T-helper 1 cell (primary cell): ENCODE data around the gene MEI4.
"Not testable (repeated sequence)": the region's sequence is repeated elsewhere in the genome, so short reads cannot be mapped to it uniquely, and the experiment has no call there.

Source experiments
- DNase-seq, 5 donors: peaks; one replicate each; pipeline ENCODE4 v3.0.0-alpha.2; 2012 to 2020

Gene MEI4

DNA sequence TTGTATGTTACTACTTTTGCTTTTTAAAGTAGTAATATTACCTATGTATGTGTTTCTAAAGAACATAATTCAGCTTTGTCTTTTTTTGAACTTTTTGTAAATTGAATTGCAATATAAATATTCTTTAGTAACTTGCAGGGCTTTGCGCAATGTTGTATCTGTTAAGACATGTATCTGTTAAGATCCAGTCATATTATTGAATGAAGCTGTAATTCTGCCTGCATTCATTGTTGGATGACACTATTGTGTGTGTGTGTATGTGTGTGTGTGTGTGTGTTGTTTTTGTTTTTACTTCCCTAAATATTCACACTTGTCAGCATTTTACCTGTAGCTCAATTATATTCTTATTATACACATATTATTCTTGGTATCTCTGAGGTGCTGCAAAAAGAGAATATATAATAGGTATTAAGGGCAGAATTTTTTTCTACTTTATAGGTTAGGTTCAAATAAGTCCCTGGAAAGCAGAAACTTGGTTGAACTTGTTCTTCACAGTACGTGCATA, 164.0 kb downstream of the MEI4 start:
- no peak for DNase-seq

DNA sequence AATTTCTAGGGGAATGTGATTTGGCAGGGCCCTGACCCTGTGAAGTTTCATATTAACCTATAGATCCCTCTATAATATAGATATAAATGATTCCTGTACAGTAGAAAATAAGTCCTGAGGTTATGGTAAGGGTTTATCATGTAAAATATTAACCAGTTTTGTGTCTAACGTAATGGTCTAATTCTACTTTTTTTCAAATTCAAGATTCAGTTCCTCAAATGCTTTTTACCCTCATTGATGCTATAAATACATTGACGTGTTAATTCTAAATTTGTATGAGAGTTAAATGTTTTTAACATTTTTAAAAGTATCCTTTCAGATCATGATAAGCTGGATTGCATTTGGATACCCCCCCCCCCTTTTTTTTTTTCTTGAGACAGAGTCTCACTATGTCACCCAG, 169.4 kb downstream of the MEI4 start:
- no peak for DNase-seq

DNA sequence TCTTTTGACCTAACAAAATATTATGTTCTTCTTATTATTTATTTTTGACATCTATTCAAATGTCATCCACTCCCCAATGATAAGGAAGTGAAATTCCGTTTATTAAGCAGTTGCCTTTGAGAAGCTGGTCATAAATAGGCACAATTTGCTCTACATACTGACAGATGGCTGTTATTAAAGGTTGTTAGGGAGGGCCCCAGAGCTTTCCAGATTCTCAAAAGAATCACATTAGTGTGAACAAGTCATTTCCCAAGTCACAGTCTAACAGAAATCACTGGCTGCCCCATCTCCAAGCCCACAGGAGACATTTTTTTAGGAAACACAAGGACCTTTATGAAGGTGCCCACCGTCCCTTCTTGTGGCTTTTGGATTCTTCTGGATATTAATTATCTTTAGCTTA, 172.4 kb downstream of the MEI4 start:
- DNase-seq, result no peak

DNA sequence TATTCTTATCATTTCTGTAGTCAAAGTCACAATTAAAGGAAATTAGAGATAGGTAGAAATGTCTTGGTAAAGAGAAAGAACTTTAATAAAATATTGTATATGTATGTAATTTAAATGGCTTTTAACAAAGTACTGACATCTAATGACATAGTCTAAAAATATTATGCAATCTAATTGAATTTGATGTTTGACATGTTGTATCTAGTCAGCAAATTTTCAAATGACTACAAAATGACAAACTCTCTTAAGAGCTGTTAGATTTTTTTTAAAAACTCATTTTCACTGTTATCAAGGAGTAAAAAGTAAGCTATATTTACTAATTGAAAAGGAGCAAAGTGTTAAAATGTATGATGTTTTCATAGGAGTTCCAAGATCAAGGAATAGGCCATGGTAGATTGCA, 176.9 kb downstream of the MEI4 start:
- no peak for DNase-seq

DNA sequence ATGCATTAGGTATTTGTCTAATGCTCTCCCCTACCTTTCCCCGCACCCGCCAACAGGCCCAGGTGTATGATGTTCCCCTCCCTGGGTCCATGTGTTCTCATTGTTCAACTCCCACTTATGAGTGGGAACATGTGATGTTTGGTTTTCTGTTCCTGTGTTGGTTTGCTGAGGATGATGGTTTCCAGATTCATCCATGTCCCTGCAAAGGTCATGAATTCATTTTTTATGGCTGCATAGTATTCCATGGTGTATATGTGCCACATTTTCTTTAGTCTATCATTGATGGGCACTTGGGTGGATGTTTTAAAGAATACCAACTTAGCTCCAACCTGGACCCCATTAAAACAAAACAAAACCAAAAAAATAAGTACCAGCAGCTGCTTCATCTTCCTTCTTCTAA, 180.9 kb downstream of the MEI4 start:
- not testable (repeated sequence) for DNase-seq

DNA sequence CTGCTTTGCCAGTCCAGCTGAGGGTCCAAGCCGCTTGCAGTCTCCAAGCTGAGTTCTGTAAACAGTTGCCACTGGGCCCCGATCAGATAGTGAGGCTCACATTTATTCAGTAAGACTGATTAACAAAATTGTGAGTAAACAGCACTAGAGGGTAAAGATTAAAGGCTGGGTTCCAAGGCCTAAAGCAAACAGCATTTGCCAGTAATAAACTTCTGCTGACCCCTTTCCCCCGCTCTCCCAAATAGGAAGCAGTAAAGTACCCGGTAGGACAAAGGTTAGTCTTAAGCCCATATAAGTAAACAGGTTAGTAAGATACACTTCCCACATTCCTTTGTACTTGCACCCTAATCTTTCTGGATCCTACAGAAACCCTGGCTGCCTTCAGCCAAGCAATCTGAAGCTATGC, 181.8 kb downstream of the MEI4 start:
- DNase-seq, result no peak

DNA sequence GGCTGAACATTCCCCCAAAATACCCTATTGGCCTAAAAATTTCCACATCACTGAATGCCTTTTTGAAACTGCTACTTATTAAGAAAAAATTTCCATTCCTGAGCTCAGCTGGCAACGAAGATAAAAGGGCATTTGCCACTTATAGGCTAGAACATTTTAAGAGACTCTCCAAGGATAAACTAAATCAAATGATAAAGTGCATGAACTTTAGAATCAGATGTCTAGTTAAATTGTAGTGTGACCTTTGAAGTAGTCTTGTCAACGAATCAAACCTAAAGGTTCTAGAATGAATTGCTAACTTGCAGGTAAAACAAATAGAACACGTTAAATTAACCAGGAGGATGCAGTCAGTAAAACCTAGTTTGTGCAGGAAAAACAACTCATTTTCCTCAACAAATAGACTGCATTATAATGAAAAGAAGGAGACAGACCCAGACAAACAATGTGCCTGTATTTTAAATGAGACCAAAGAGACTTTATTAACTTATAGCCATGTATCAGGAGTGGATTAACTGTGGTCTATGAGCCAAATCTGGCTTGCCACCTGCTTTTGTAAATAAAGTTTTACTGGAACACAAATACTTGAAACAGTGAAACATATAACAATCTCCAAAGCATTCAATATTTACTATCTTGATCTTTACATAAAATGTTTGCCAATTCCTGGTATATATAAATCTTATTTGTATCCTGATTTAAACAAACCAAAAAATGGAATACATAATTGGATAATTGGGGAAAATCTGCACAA, 184.4 kb downstream of the MEI4 start:
- no peak for DNase-seq

DNA sequence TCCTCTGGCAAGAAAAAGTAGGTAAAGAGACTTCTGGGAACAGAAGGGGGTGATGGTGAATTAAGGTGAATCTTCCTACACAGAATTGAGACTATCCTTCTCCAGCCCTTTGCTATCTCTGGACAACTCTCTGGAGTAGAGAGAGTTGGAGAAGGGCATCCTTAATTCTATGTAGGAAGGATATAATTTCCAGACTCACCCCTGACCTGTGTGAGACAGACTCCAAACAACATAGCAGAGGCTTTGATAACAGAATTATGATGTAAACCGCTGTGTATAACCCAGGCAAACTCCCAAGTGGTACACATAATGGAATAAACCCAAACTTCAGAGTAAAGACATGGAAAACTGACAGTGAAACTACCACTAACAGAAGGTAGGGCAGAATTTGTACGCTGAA, 186.5 kb downstream of the MEI4 start:
- no peak for DNase-seq

DNA sequence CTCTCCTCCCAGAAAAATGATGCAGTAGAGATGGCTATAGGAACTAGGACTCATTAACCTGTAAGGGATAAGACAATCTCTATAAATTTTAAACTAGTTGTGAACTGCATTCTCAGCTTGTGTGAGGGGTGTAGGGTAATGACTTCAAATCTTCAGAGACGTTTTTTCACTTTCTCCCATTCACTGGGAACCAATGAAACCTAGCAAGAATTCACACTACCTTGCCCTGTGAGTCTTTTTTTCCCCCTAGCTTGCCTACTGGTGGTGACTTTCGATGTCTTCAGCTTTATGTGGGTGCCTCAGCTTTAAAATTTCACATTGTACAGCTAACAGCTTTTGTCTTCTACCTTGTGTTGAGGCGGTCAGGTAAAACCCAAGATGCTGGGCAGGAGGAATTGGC, 192.0 kb downstream of the MEI4 start:
- no peak for DNase-seq

DNA sequence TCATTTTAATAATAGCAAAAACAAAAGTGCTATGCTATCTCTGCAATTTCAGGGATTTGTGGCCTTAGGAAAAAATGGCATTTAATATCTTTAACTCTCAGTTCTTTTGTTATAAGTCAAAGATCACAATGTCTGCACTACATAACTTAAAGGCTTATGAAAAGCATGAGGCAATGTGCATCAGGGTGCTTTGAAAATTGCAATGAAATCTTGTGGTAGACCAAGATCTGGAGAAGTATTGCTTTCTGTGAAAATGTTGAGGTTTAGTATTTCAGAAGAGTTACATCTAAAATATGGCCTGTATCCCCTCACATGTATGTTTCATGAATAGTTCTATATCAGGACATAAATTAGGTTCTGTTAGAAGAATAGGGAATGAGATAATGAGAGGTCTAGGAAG, 200.6 kb downstream of the MEI4 start:
- no peak for DNase-seq

DNA sequence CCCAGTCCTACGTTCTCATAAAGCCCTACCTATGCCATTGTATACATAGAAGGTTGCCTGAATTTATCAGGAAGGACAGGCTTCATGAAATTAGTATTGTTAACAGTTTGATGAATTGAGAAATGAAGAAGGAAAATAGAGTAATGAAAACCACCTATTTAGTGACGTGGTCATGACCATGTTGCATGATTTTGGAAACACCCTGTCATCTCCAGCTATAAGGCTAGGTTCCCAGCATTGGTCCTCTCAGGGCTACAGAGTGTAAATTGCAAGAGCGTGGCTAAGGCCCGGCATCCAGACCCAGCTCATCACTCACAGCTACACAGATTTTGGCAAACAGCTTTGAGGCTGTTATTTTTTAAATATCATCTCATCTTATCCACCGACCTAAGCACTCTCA, 203.6 kb downstream of the MEI4 start:
- DNase-seq, result no peak

DNA sequence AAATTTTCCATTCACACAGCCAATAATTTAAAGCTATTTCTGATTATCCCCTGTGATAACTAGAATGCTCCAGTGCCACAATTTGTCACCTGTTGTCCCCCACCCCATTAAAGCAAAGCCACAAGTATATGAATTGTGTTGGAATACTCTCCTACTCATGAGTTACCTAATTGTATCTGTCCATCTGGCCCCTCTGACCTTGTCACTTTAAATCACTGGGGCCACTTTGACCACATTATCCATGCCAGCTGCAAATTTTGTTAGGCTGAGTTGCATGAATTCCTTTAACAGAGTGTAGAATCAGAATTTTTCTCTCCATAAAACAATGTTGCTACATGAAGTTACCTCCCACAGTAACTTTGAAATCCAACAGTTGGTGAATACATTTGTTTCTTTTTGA, 204.6 kb downstream of the MEI4 start:
- DNase-seq, result no peak

DNA sequence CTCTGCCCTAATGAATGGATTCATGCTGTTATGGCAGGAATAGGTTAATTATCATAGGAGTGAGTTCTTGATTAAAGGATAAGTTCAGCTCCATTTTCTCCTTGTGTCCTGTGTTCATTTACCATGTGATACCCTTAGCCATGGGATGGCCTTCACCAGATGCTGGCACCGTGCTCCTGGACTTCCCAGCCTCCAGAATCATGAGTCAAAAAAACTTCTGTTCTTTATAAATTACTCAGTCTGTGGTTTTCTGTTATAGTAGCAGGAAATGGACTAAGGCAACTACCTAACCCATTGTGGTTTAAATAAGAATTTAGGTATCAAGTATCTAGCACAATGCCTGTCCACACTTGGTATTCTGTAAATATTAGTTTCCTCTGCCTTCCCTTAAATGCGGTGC, 223.5 kb downstream of the MEI4 start:
- no peak for DNase-seq

DNA sequence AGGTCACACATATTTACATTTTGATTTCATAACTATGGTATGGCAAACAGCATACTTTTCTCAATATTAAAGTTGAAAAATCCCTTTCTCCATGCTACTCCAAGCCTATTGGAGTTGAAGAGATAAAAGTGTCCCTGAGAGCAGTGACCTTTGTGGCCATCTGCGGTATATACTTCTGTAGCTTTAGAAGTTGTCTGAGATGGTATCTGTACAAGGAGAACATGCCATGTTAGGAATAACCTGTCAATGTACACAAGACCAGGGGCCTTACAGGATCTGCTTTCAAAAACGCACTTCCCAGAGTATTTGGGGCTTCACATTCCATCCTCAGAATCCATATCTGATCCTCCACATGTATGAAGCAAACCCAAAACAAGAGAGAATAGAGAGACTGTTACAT, 226.7 kb downstream of the MEI4 start:
- DNase-seq, result no peak

DNA sequence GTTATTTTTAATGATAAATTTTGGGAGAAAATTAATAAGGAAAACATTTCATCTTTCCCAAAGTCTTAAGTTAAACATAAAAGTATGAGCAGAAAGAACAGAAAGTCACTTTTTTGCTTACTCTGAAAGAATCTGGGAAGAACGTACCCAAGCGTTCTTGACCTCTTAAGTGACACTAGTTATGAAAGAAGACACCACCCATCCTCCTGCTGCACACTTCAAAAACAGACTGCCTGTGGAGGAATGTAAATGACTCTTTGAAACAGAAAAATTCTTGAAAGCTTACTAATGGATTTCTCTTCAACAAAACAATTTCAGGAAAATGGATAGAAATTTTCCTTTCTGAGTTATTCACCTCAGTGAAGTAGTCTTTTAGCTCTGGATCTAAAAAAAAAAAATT, 227.7 kb downstream of the MEI4 start:
- no peak for DNase-seq

DNA sequence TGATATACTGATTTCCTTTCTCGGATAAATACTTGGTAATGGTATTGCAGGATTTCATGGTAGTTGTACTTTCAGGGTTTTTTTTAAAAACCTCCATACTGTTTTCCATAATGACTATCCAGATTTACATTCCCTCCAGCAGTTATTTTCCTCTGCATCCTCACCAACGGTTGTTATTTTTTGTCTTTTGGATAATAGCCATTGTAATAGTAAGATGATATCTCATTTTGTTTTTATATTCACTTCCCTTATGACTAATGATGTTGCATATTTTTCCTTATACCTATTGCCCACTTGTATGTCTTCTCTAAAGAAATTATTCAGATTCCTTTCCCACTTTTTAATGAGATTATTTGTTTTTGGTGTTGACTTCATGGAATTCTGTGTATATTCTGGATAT, 231.0 kb downstream of the MEI4 start:
- no peak for DNase-seq

DNA sequence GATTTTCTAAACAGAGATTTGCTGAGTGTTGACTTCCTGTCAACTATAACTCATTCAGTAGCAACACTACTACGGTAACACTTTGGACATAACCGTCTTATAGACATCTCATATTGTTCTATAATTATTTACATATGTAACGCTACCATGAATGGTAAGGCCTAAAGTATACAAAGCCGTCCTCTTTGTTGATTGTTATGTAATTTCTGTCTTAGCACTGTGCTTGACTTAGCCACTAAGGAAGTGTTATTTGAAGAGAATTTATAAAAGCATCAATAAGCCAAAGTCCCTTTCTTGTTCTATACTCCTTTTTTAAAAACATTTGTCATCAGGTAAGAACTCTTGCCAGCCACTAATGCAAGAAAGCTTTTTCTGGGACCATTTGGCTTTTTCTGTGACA, 240.6 kb downstream of the MEI4 start:
- no peak for DNase-seq

DNA sequence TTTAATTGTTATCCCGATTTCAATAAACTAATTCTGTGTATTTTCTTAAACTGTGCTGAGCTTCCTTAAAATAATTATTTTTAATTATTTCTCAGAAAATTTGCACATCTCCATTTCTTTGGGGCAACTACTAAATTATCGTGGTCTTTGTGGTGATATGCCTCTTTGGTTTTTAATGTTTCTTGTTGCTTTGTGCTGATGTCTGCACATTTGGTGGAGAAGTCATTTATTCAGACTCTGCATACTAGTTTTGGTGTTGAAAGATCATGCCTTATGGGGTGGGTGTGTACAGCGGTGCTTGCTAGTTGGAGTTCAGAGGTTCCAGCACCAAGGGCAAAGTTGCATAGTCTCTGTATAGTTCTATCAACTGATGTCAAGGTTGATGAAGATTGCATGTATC, 253.2 kb downstream of the MEI4 start:
- DNase-seq, result no peak

DNA sequence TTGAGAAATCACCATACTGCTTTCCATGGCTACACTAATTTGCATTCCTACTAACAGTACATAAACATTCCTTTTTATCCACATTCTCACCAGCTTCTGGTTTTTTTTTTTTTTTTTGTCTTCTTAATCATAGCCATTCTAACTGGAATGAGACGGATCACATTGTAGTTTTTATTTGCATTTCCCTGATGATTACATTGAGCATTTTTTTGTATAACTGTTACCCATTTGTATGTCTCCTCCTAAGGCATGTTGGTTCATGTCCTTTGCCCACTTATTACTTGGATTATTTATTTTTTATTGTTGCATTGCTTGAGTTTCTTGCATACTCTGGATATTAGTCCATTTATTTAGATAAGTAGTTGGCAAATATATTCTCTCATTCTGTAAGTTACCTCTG, 258.0 kb downstream of the MEI4 start:
- no peak for DNase-seq

DNA sequence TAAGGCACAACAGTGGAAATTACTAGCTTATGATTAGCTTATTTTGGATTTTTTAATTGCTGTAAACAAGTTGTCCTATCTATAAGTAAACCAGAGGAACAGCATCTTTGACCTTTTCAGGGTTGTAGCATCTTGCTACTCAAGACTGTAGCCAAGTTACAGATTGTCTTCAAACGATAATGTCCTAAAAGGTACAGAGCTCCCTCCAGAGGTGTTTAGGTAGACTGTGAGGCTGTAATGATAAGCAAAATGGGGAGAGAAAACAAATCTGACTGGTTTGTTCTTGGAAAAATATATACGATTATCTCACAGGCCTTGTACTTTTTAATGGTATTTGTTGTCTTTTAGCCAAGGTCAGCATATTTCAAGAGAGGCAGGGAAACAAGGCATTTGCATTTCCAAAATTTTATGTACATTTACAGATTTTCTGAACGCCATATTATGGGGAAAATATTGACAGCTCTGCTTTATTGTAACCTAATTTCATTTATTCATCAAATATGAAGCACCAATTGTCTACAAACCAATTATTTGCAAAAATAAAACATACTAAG, 273.4 kb downstream of the MEI4 start:
- no peak for DNase-seq

DNA sequence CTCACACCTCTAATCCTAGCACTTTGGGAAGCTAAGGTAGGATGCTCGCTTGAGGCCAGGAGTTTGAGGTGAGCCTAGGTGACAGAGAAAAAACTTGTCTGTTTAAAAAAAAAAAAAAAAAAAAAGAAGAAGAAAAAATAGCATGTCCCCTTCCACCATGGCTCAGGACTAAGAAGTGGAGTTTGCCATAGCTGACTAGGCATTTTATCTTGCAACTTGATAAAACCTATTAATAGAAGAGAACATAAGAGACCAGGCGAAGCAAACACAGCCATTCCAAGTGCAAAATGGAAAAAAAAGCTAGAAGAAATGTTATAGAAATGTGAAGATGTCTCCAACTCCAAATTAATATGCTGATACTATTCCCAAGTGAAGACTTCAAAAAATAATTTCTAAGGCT, 277.5 kb downstream of the MEI4 start:
- no peak for DNase-seq

DNA sequence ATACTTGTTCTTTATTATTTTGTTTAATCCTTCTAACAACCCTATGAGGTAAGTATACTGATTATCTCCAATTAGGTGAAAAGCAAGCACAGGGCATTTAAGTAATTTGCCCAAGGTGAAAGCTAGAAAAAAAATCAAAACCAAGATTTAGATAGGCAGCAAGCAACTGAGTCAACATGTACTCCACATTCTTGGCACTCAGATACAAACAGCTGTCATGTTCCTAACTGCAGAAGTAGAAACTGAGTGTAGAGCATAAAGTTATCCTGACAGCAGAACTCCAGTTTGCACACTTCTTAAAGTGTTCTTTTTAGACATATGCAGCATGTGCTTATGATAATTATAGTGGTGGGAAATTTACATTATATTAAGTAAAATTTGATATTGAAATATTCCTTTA, 278.1 kb downstream of the MEI4 start:
- no peak for DNase-seq

DNA sequence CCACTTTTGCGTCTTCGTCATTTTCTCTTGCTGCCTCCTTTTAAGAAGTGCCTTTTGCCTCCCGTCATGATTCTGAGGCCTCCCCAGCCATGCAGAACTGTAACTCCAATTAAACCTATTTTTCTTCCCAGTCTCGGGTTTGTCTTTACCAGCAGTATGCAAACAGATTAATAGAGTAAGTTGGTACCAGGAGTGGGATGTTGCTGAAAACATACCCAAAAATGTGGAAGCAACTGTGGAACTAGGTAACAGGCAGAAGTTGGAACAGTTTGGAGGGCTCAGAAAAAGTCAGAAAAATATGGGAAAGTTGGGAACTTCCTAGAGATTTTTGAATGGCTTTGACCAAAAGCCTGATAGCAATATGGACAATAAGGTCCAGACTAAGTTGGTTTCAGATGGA, 309.2 kb downstream of the MEI4 start:
- no peak for DNase-seq

DNA sequence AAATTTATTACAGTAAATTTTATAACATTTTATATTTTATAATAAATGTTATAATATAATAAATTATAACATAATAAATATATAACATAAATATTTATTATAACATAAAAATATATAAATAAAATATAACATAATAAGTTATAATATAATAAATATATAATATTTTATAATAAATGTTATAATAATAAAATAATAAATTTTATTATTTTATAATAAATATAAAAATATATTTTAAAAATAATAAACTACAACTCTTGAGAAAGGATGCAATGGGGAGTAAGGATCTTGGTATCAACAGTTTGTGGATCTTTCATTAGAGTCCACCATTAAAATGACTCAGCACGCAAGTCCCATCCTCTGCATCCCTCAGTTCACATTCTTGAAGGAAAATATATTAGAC, 312.6 kb downstream of the MEI4 start:
- DNase-seq, result no peak

DNA sequence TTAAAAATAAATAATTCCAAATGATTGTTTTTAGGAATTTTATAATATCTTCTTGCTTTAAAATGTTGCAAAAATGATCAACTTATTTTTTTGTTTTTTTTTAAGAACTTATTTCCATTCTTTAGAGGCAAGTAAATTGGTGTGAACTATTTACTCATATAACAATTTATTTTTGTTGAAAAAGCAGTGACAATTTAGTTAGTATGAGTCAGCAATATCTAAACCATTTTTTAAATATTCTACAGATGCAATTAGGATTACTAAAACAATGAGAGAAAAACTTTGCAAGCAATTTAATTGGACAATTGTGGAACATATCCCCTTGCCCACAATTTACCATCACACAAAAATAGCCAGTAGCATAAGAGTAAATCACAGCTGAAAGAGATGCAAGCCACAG, 319.5 kb downstream of the MEI4 start:
- no peak for DNase-seq
